Thyroid gland (tissue), 4 donors: ENCODE results near the gene FHOD3.

Experiments used
- POLR2A ChIP-seq, 2 donors: fragments of 450-650 bp; IDR thresholded peaks; one replicate each; pipeline ENCODE4 v1.6.1; 2017; ENCODE audit warnings: antibody characterized with exemption in 2 of 2, mild to moderate bottlenecking in 2 of 2, moderate library complexity in 1 of 2
- TF ChIP-seq, protein P1 (sequence below), 6 experiments: fragments of 200-600 bp in 3 of 6; fragments of 450-650 bp in 3 of 6; sonication (generic) in 3 of 6; IDR thresholded peaks; one replicate each; pipeline ENCODE4 v1.5.1; 2016 to 2019; ENCODE audit warnings: antibody characterized with exemption in 6 of 6, mild to moderate bottlenecking in 2 of 6, inconsistent platforms in 1 of 6, moderate library complexity in 1 of 6

DNA sequence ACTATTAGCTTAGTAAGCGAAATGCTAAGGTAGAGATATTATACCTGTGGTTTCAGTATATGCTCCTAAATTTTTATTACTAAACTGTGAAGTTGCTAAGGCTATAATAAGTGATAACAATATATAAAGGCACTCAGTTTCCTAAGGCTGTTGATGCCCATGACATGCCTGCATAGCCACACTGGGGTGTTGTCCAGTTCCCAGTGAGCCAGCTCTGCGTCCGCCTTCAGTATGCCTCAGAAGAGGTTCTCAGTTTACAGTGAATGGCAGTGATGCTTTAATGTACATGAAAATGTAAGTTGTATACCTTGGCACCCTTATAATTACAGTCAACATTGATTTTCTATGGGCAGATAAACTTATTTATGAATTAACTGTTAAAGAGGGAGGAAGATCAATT lies 7.2 kb downstream of the FHOD3 start:
- TF ChIP-seq, protein P1, sequence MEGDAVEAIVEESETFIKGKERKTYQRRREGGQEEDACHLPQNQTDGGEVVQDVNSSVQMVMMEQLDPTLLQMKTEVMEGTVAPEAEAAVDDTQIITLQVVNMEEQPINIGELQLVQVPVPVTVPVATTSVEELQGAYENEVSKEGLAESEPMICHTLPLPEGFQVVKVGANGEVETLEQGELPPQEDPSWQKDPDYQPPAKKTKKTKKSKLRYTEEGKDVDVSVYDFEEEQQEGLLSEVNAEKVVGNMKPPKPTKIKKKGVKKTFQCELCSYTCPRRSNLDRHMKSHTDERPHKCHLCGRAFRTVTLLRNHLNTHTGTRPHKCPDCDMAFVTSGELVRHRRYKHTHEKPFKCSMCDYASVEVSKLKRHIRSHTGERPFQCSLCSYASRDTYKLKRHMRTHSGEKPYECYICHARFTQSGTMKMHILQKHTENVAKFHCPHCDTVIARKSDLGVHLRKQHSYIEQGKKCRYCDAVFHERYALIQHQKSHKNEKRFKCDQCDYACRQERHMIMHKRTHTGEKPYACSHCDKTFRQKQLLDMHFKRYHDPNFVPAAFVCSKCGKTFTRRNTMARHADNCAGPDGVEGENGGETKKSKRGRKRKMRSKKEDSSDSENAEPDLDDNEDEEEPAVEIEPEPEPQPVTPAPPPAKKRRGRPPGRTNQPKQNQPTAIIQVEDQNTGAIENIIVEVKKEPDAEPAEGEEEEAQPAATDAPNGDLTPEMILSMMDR (IDR thresholded peaks at IDR 0.05): no peak
- TF ChIP-seq POLR2A (IDR thresholded peaks at IDR 0.05): no peak
